SH-SY5Y (cell line): Measurements from ENCODE around the gene ADGRG6.

Source experiments
- GATA2 ChIP-seq: IDR thresholded peaks from 2 replicates; pipeline ENCODE4 v1.6.1; 2011; ENCODE audit warnings: mild to moderate bottlenecking, low read depth, low read length
- GATA3 ChIP-seq: IDR thresholded peaks from 2 replicates; pipeline ENCODE4 v1.6.1; 2011; ENCODE audit warnings: low read depth, mild to moderate bottlenecking, low read length, moderate library complexity

DNA sequence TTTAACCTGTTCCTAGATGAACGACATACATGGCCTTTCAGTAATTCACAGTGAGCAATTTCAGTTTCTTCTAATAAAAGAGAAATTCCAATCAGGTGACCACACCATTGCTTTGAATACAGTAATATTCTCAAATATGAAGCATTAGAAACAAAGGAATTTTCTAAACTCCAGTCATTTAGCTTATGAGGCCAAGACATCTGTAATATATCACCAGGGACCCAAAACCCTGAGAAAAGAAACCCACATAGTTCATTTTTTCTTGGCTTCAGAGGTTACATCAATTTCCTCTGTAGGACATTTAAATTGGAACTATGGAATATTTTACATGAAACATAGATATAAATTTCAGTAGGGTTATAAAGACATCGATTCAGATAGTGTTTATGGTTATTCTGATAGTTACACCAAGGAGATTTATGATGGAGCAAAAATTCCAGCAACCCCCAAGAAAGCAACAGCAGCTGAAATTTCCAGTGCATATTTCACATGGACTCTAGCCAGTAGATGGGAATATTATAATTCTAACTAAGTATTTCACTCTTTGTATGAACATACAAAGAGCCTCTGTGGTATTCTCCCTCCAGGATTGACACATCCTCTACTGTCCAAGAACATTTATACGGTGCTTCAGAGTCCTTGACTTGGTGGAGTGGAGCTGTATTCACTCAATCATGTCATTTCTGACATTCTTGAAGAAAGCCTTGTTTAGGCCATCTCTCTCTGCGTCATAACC is 82.9 kb downstream of the ADGRG6 start:
- TF ChIP-seq GATA2, result no peak
- no peak for TF ChIP-seq GATA3
